ENCODE measurements around the gene SART3.

DNA sequence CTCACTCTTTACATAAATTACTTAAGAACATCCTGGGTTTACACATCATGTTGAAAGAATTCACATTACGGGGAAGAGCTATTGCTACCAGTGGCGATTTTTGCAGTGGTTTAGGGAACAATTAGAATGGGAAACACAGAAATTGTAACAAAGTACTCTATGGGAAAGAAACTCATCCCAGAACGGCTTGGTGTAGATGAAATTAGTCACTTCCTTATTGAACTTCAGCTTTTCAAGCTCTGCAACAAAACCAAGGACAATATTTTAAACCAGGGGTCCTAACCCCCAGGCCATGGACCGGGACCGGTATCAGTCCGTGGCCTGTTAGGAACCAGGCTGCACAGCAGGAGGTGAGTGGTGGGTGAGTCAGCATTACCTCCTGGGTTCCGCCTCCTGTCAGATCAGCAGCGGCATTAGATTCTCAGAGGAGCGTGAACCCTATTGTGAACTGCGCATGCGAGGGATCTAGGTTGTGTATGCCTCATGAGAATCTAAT, 78.2 kb downstream of the SART3 start:
- TF ChIP-seq POLR2A (IDR thresholded peaks at IDR 0.05; ENCODE audit: low read length) (no peak), GATA1 (IDR thresholded peaks at IDR 0.05; ENCODE audit: low read depth, low read length) (no peak)

All from erythroblast (primary cell).